CD4-positive, alpha-beta T cell treated with Interleukin-1 beta for 1 hour (primary cell): ENCODE measurements around the gene OGFOD3.
"Not testable (repeated sequence)": the region's sequence is repeated elsewhere in the genome, so short reads cannot be mapped to it uniquely, and the experiment has no call there.

Experiments used
- DNase-seq, 2 donors: peaks; one replicate each; pipeline ENCODE4 v3.0.0-alpha.2; 2020 to 2022

Gene OGFOD3

GRCh38 chr17:82386255-82386831, 32.0 kb downstream of the OGFOD3 start:
- no peak for DNase-seq

DNA sequence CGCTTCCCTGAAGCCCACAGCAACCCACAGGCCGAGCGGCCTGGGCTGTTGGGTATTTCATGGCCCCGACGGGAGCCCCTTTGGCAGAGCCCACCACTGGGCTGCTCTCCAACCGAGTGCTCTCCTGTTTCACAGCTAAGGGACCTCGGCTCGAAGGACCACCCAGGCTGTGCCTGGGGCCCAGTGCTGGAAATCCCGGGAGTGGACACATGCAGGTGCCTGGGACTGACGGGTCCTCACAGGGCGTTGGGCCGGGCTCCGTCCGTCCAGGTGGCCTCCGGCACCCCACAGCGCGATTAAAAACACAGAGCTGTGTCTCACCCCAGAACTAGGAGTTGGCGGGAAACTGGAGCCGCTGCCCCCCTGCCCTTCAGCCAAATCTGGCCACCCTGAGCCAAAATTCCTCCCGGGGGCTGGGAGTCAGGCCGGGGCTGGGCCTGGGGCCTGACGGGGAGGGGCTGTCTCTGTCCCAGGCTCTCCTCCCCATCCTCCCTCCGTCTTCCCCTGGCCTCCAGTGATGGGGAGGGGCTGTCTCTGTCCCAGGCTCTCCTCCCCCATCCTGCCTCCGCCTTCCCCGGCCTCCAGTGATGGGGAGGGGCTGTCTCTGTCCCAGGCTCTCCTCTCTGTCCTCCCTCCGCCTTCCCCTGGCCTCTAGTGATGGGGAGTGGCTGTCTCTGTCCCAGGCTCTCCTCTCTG, 32.7 kb downstream of the OGFOD3 start:
- no peak for DNase-seq

GRCh38 chr17:82384730-82385481, 33.5 kb downstream of the OGFOD3 start:
- no peak for DNase-seq

DNA sequence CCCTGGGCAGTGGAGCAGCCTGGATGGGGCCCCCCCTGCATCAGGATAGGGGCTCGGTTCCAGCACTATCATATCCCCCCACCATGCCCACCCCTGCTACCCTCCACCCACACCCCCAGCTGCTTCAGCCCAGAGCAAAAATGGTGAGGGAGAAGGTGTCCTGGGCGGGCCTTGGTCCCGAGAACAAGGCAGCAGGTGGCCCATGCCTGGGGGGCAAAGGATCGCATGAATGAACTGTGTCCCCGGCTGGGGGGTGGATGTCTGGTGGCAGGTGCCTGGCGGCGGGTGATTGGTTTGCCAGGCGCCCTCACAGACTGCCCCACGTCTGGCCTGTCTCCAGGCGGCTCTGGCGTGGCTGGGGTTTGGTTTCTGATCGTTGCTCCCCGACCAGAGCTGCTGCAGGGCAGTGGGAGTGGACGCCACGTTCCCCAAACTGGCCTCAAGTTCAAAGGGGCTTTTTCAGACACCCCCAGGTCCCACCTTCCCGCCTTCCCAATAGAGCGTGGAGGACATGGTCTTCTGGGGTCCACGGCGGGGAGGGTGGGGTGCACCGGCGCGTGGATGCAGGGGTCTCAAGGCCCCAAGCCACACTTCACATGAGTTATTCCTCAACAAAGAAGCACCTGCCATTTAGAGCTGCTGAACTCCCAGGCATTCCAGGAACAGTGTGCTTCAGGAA, 34.2 kb downstream of the OGFOD3 start:
- DNase-seq: no peak

DNA sequence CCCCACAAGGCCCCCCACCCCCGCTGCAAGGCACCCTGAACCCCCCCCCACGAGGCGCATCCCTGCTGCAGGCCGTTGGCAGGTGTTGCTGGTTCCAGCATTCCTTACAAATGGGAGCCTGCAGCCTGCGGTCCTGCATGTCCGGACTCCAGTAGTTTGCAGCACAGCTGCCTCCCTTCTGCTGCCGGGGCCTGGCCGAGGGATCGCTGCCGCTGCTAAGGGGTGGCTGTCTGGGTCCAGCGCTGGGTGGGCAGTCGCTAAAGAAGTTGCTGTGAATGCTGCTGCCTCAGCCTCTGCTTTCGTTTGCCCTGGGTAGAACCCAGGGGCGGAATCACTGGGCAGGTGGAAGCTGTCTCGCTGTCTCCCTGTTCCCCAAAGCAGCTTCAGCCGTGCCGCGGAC, 35.0 kb downstream of the OGFOD3 start:
- no peak for DNase-seq

GRCh38 chr17:82382933-82383255, 35.5 kb downstream of the OGFOD3 start:
- DNase-seq: no peak

DNA sequence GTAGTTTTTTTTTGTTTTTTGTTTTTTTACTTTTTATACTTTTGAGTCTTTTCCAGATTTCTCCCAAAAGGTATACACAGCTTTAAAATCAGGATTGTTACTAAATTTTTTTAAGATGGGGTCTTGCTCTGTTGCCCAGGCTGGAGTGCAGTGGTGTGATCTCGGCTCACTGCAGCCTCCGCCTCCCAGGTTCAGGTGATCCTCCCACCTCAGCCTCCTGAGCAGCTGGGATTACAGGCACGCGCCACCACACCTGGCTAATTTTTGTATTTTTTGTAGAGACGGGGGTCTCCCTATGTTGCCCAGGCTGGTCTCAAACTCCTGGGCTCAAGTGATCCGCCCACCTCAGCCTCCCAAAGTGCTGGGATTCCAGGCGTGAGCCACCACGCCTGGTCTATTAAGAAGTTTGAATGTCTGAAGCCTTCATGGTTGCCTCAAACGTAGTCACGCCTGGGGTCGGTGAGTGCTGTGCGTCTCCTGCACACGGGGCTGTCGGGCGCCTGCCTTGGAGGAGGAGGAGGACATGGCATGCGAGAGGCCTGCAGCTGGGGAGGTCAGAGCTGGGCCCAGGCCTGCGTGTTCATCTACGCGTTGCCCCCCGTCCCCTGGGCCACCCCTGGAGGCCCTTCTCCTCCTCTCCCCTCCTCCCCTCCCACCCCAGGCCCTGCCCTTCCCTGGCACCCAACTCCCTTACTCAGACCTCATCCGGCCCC, 36.0 kb downstream of the OGFOD3 start:
- not testable (repeated sequence) for DNase-seq

- DNase-seq: not testable (repeated sequence)
These were observed 36.7 kb downstream of the OGFOD3 start for GRCh38 chr17:82381703-82382009.

DNA sequence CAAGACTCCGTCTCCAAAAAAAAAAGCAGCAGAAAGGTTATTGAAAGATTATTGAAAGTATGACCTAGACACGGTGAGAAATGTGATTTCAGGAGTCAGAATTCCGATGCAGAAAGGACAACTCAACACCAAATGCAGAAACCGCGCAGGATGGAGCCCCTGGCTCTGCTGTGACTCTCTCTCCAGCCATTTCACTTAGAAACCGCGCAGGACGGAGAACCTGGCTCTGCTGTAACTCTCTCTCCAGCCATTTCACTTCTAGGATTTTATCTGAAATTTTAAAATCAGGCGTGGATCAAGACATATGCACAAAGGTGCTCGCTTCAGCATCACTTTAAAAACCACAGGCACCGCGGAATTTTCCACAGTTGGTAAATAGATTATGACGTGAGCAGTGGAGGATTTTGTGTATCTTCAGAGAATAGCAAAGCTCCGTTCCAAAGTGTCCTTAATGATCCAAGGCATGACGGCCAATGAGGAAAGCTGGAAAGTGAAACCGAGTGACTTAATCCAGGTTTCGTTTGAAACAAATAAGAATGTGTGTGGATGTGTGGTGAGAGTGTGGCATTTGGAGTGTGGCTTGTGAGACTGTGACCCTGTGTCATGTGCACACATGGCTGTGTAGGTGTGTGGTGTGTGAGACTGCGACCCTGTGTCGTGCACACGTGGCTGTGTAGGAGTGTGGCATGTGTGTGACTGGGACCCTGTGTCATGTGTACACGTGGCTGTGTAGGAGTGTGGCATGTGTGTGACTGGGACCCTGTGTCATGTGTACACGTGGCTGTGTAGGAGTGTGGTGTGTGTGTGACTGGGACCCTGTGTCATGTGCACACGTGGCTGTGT, 37.3 kb downstream of the OGFOD3 start:
- DNase-seq: no peak

DNA sequence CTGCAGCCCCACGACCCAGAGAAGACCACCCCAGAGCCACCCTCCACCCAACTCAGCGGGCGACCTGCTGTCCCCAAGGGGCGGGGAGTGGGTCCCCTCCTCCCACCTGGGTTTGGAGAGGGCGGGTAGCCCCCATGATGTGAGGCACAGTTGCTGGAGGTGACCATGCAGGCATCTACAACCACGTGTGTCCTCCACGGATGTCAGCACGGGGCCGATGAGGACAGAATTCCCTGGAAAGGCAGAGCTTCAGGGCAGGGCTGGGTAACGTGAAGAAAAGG, 39.7 kb downstream of the OGFOD3 start:
- DNase-seq: no peak

DNA sequence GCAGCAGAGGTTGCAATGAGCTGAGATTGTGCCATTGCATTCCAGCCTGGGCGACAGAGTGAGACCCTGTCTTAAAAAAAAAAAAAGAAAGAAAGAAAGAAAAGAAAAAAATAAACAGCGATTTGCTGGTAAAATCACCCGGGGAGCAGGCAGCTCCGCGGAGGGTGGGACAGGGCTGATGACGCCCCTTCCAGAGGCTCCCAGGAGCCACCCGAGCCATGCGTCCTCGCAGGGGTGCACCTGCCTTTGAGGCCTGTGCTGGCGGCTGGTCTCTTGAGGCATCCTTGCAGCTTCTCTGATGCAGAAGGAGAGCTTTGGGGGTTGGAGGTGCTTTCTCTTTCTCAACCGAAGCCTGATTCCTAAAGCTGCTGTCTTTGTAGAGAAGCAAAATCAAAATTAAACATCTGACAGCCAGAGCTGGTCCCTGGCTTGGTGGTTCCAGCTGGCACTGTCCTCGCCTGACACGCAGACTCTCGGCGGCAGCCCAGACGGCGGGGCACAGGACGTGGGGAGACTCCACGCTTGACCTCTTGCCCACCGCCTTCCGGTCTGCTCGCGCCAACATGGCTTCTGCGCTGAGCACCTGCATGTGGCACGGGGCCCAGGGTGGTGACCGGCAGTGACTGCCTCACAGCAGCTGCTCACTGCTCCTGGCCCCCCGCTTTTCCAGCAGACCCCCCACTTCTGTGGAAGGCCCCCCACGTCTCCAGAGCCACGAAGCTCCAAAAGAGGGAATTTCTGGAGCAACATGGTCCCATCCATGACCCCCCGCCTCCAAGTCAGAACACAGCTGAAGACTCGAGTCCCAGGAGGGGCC, 40.3 kb downstream of the OGFOD3 start:
- no peak for DNase-seq

DNA sequence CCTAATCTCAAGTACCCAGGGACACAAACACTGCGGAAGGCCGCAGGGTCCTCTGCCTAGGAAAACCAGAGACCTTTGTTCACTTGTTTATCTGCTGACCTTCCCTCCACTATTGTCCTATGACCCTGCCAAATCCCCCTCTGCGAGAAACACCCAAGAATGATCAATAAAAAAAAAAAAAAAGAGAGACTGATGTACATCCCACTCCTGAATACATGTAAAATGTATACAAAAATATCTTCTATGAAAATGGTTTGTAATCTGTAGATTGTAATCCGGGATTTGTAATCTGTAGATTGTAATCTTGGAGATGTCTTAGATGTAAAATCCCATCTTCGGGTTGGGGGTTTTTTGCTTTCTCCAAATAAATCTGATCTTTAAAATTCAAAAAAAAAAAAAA, 41.1 kb downstream of the OGFOD3 start:
- DNase-seq: not testable (repeated sequence)

GRCh38 chr17:82376042-82376730, 42.2 kb downstream of the OGFOD3 start:
- no peak for DNase-seq

- no peak for DNase-seq
These were observed 42.9 kb downstream of the OGFOD3 start for GRCh38 chr17:82375359-82376041.

- no peak for DNase-seq
These were observed 43.6 kb downstream of the OGFOD3 start for GRCh38 chr17:82374626-82375331.

- no peak for DNase-seq
These were observed 44.4 kb downstream of the OGFOD3 start for GRCh38 chr17:82373731-82374625.

- not testable (repeated sequence) for DNase-seq
These were observed 45.3 kb downstream of the OGFOD3 start for GRCh38 chr17:82373072-82373452.

- DNase-seq: no peak
These were observed 45.9 kb downstream of the OGFOD3 start for GRCh38 chr17:82372249-82373071.
